NCI-H146 treated with DMSO at 0.1 percent for 48 hours (cell line): ENCODE data around the gene SPNS1.
"Not testable (repeated sequence)": the region's sequence is repeated elsewhere in the genome, so short reads cannot be mapped to it uniquely, and the experiment has no call there.

ENCODE experiments used
- DNase-seq: peaks from one replicate; lab custom pipeline; 2025; ENCODE audit not compliant: unreplicated experiment; lab: John Stamatoyannopoulos, UW

Gene SPNS1

GRCh38 chr16:28974437-28975157, at the start of gene SPNS1:
Gene SPNS1 (plus strand): TSS chr16:28974778. CDS start chr16:28975152, 374 bp downstream.
- DNase-seq = peak; percentile 86

GRCh38 chr16:28925386-28926228, 49.0 kb upstream of the SPNS1 start:
- peak; percentile 71 for DNase-seq

- not testable (repeated sequence) for DNase-seq
These were observed 48.3 kb upstream of the SPNS1 start for GRCh38 chr16:28926284-28926683.

GRCh38 chr16:28927815-28928214, 46.8 kb upstream of the SPNS1 start:
- DNase-seq = no peak

- no peak for DNase-seq
These were observed 44.4 kb upstream of the SPNS1 start for GRCh38 chr16:28930203-28930602.

GRCh38 chr16:28930652-28931051, 43.9 kb upstream of the SPNS1 start:
- DNase-seq = no peak

- DNase-seq = no peak
These were observed 42.8 kb upstream of the SPNS1 start, which contains the start of gene CD19 for GRCh38 chr16:28931801-28932225. Gene CD19 (plus strand): TSS chr16:28931971. CDS start chr16:28932001, 30 bp downstream.

- no peak for DNase-seq
These were observed 42.0 kb upstream of the SPNS1 start for GRCh38 chr16:28932339-28933141.

GRCh38 chr16:28933171-28933570, 41.4 kb upstream of the SPNS1 start:
- no peak for DNase-seq

- DNase-seq = no peak
These were observed 39.2 kb upstream of the SPNS1 start for GRCh38 chr16:28935346-28935745.

- DNase-seq = peak; percentile 75
These were observed 38.4 kb upstream of the SPNS1 start for GRCh38 chr16:28935924-28936783.

- no peak for DNase-seq
These were observed 37.8 kb upstream of the SPNS1 start for GRCh38 chr16:28936784-28937155.

- no peak for DNase-seq
These were observed 37.2 kb upstream of the SPNS1 start for GRCh38 chr16:28937222-28937876.

GRCh38 chr16:28938721-28939120, 35.9 kb upstream of the SPNS1 start:
- no peak for DNase-seq

GRCh38 chr16:28939825-28940224, 34.8 kb upstream of the SPNS1 start:
- DNase-seq = not testable (repeated sequence)

- DNase-seq = no peak
These were observed 31.3 kb upstream of the SPNS1 start for GRCh38 chr16:28943281-28943680.

GRCh38 chr16:28946681-28947080, 27.9 kb upstream of the SPNS1 start:
- DNase-seq = no peak

GRCh38 chr16:28950648-28951409, 23.7 kb upstream of the SPNS1 start, which contains the start of gene NFATC2IP:
Gene NFATC2IP (plus strand): TSS chr16:28950937. CDS start chr16:28951012, 75 bp downstream.
- DNase-seq = peak; percentile 100

GRCh38 chr16:28951410-28951943, 23.1 kb upstream of the SPNS1 start:
- no peak for DNase-seq
